ENCODE measurements around the gene AHSG.
"Not testable (repeated sequence)": the region's sequence is repeated elsewhere in the genome, so short reads cannot be mapped to it uniquely, and the experiment has no call there.

AHSG gene

DNA sequence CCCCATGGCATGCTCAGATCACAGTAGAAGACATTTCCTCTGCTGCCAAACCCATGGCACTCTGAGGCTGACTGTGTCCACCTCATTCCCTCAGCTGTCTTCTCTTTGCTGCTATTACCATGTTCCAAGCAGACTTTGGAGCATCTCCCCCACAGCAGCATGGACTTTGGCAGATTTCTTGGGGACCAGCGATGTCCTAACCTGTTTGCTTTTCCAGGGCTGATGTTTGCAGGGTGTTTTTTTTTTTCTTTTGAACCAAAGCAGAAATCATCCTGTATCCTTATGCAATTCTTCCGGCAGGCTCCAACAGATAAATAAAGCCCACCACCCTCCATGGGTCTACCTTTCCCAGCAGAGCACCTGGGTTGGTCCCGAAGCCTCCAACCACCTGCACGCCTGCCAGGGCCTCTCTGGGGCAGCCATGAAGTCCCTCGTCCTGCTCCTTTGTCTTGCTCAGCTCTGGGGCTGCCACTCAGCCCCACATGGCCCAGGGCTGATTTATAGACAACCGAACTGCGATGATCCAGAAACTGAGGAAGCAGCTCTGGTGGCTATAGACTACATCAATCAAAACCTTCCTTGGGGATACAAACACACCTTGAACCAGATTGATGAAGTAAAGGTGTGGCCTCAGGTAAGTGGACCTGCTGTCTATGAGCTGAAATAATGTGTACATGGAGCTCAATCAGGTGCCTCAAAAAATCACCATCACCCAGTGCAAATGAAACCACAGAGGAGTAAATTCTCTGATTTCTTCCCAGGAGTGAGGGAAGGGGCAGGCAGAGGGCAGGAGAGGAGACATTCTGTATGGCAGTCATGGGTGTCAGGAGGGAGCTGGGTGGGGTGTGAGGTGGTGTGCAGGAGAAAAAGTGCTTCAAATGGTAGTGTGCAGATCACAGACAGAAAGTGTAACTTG is at the start of gene AHSG:
AHSG (plus strand) TSS at position 340 of the 916 bp plus-strand sequence; CDS start at position 422, 82 bp downstream.
- DNase-seq: no peak

- no peak for DNase-seq
These were observed 48.3 kb upstream of the AHSG start for GRCh38 chr3:186564586-186564985.

GRCh38 chr3:186566772-186567071 is 46.1 kb upstream of the AHSG start:
- no peak for DNase-seq

- peak; percentile 98 for DNase-seq
These were observed 45.6 kb upstream of the AHSG start, which contains the start of gene TBCCD1 for GRCh38 chr3:186567072-186567921. Gene TBCCD1, minus strand, starts transcription at chr3:186567339. Its CDS starts 3,010 bp downstream, at chr3:186564329.

DNA sequence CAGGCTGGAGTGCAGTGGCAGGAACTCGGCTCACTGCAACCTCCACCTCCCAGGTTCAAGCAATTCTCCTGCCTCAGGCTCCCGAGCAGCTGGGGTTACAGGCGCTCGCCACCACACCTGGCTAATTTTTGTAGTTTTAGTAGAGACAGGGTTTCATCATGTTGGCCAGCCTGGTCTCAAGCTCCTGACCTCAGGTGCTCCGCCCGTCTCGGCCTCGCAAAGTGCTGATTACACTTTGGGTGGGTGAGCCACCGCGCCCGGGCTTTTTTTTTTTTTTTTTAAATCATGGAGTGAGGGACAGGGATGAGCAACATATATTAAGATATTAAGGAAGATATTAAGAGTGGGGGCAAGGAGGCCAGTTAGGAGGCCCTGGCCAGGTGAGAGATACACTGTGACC is 43.5 kb upstream of the AHSG start:
- not testable (repeated sequence) for DNase-seq

GRCh38 chr3:186569779-186570095 is 43.1 kb upstream of the AHSG start:
- no peak for DNase-seq

DNA sequence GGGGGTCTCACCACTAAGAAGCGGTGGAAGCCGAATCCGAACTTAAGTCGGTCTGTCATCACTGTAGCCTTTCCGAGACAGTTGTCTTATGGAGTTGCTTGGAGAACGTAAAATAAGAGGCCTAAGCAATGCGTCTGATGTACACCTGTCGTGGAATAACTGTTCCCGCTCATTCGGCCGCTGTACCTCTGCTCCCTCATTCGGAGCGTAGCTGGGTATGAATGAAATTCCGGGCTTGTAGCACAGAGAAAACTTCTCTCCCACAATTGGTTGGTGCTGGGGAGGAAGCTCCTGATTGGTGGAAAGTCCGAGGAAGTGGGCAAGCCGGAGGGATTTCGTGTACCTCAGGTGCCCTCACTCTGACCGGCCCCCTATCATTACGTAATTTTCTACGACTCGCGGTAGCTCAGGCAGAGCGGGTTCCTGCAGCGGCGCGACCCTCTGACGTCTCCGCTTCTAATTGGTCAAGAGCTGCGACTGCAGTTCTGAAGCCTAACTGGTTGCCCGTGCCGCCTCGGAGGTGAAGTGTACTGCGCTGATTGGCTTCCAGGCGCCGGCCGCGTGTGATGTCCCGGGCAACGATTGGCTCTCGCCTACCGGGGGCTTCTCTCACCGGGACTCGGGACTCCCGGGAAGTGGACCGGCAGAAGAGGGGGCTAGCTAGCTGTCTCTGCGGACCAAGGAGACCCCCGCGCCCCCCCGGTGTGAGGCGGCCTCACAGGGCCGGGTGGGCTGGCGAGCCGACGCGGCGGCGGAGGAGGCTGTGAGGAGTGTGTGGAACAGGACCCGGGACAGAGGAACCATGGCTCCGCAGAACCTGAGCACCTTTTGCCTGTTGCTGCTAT is 42.5 kb upstream of the AHSG start, which contains the start of gene DNAJB11:
DNAJB11 (plus strand) TSS at position 625 of the 845 bp plus-strand sequence; CDS start at position 803, 178 bp downstream.
- peak; percentile 98 for DNase-seq

DNA sequence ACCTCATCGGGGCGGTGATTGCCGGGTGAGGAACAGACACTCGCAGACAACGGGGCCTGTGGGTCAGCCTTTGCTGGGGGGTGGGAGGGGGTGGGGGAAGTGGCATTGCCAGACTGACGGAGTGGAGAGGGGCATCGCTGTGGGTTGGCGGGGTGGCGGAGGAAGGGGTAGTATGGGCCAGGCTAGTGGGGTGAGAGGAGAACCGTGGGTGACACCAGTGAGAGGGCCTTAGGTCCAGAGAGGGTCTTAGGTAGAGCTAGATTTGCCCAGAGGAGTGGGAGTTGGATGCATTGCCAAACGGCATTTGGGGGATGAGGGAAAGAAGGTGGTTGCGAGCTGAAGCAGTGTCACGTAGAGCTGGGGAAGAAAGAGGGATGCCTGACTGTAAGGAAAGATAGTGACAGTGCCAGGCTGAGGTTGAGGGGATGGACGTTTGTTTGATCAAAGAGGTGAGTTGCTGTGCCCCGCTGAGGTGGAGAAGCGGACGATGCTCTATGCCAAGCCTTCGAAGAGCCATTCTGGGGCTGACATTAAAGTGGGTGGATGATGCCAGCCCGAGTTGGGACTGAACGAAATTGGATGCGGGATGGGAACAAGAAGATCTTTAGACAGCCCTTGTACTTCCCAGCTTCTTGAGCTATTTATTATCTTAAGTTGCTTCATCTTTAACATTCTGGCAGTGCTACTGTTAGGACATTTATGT is 41.8 kb upstream of the AHSG start:
- DNase-seq: no peak

DNA sequence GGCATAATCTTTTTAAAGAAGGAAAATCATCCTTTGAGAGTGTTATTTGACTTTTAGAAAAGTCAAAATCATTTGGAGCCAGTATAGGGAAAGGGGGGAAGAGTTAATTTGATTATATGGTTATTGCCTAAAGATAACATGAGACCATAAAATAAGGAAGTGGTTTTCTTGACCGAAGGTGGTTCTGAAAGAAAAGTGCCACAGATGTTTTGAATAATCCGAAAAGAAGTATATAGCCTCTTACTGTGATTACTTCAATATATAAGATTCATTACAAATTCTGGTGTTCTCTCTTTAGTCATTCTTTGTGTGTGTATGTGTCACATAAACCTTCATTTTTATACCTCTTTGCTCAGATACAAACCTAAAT is 41.2 kb upstream of the AHSG start:
- DNase-seq: no peak

DNA sequence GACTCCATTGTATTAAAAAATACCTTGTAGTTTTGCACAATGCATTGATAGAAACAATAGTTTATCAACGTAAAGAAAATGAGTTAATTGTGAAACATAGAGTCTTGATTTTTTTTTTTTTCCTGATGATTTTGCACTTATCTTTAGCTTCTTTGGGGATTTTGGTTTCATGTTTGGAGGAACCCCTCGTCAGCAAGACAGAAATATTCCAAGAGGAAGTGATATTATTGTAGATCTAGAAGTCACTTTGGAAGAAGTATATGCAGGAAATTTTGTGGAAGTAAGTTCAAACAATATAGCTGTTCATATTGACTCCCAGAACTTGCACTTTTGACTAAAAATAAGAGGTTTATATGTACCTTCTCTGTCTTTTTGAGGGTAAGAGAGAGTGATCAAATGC is 35.3 kb upstream of the AHSG start:
- DNase-seq: no peak

DNA sequence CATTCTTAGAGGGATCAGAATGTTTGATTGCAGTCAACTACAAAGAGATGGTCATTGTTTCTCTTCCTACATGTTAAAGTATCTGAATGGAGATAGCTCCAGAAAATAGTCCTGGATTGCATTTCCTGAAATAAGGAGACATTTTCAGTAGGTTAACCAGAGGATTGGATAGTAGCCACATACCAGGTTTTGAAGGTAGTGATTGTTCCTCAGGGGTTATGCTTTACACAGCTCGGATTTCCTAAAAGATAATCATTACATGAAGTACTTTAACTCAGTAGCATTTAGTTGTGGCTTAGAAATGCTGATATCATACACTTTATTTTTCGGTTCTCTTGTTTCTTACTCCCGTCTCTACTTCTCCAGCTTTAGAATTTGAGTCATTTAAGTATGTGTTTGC is 32.1 kb upstream of the AHSG start:
- no peak for DNase-seq

DNA sequence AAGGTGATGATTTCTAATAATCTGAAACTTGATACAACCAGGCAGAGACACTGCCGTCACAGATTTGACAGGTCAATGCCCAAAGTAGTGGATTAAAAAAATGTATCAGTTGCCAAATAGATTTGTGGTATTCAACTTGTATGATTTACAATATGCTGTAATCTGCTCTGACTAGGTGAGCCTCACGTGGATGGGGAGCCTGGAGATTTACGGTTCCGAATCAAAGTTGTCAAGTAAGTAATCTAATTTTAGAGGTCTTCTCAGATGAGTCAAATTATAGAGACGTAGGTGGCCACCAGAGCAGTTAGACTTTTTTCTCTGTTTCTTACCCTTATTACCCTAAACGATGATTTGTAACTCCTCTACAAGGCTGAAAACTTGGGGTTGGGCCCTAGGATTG is 30.3 kb upstream of the AHSG start:
- DNase-seq: no peak

DNA sequence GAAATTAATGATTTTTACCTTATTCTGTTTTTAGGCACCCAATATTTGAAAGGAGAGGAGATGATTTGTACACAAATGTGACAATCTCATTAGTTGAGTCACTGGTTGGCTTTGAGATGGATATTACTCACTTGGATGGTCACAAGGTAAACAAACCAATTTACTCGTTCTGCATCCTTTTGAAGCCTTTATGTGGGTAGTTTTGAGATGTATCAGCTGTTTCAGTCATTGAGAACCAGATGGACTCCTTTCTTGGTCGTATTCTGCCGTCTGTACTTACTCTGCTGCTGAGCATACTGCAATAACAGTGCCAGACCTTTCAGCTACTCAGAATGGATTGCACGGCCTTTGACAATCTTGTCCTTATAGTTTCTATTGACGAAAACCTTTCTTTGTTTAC is 29.0 kb upstream of the AHSG start:
- no peak for DNase-seq

- not testable (repeated sequence) for DNase-seq
These were observed 26.6 kb upstream of the AHSG start for GRCh38 chr3:186586245-186586644.

DNA sequence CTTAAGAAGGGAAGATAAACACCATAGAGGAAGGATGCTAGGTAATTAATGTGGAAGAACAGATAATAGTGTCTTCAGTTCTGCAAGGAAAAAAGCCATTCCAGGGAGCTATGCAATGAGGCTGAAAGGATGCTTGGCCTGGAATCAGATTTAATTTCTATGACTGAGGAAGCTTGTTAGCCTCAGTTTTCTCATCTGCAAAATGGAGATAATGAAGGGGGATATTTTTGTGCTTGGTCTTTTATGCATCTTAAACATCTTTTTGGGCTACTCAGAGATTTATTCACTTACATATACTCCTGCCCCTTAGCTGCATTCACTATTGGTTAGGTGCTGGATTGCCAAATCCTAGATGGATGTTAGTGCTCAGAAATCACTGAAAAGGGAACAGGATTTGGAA is 25.7 kb upstream of the AHSG start:
- DNase-seq: no peak

- DNase-seq: no peak
These were observed 24.2 kb upstream of the AHSG start for GRCh38 chr3:186588632-186589031.

DNA sequence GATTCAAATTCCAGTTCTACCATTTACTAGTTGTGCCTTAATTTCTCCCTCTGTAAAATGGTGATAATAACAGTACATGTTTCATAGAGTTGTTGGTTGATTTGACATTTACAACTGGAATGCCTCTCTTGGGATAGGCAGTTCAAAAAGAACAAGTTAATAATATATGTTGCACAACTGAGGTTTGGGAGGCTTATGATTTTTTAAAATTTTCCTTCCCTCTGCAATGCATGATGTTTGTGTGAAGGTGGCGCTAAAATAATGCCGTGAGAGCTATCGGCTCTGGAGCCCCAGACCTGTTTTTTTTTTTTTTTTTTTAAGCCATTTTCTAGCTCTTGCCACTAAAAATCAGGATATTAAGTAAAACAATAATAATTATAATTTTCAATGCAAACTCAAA is 23.7 kb upstream of the AHSG start:
- no peak for DNase-seq

DNA sequence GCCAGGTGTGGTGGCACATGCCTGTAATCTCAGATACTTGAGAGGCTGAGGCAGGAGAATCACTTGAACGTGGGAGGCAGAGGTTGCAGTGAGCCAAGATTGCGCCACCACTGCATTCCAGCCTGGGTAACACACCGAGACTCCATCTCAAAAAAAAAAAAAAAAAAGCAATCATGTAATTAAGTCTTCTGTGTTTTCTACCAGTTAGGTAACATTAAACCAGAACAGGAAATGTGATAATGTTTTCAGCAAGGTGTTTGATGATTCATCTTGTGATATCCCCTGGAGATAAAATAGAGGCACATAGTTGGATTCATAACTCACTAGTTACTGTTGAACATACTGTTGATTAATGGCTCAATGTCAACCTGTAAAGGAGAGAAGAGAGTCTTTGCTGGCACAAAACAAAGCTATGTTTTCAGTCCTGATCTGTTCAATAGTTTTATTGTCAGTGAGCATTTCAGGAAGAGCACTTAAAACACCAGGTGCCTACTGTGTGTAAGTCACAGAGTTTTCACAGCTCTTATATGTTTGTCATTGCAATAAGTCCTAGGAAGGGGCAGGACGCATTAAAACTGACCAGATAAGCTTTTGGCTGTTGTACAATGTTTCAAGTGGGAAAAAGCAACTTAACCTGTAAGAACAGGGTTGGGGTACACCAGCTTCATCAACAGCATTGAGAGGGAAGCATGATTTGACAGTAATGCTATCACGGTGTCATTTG is 22.8 kb upstream of the AHSG start:
- no peak for DNase-seq

GRCh38 chr3:186590580-186591295 is 22.1 kb upstream of the AHSG start:
- no peak for DNase-seq

GRCh38 chr3:186592682-186593081 is 20.2 kb upstream of the AHSG start:
- DNase-seq: no peak

DNA sequence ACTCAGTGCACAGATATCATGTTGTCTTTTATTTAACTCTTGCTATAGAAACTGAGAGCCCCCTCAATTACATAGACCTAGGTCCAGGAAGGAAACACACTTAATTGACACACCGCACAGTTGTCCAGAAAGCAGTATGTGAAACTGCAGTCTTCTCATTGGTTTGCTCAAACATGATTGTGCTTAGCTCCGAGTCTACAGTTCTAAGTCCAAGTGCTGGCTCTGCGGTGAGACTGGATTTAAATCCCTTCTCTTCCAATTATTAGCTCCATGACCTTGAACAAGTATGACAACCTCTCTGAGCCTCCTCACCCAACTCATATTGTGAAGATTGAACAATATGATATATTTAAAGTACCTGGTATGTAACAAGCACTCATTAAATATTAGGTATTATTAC is 19.0 kb upstream of the AHSG start:
- DNase-seq: no peak

All from stimulated activated CD8-positive, alpha-beta memory T cell treated with anti-CD3 and anti-CD28 coated beads, Interleukin-4, amount 100 ng/mL, for 48 hours (primary cell).